Stimulated activated CD4-positive, alpha-beta T cell treated with anti-CD3 and anti-CD28 coated beads, Interleukin-1b, Interleukin-23, amount 100 ng/mL, for 1 hour (primary cell): ENCODE results near the gene PARP14.
"Not testable (repeated sequence)": the region's sequence is repeated elsewhere in the genome, so short reads cannot be mapped to it uniquely, and the experiment has no call there.

ENCODE experiments used
- DNase-seq, 2 donors: peaks; one replicate each; pipeline ENCODE4 v3.0.0-alpha.2; 2020; ENCODE audit warnings: low read depth in 2 of 2

PARP14 gene

GRCh38 chr3:122725106-122725505, 44.5 kb downstream of the PARP14 start:
- DNase-seq = no peak

- DNase-seq = no peak
Observed at GRCh38 chr3:122727294-122727693, 46.7 kb downstream of the PARP14 start.

GRCh38 chr3:122727766-122728165, 47.1 kb downstream of the PARP14 start:
- DNase-seq = no peak

- no peak for DNase-seq
Observed at GRCh38 chr3:122728186-122728585, 47.5 kb downstream of the PARP14 start.

- DNase-seq = no peak
Observed at GRCh38 chr3:122728756-122729514, 48.3 kb downstream of the PARP14 start.

GRCh38 chr3:122730240-122730639, 49.6 kb downstream of the PARP14 start:
- no peak for DNase-seq

- not testable (repeated sequence) for DNase-seq
Observed at GRCh38 chr3:122732682-122733525, 52.3 kb downstream of the PARP14 start.

- DNase-seq = no peak
Observed at GRCh38 chr3:122739172-122739571, 58.5 kb downstream of the PARP14 start.

GRCh38 chr3:122742234-122742633, 61.6 kb downstream of the PARP14 start:
- DNase-seq = no peak

GRCh38 chr3:122743581-122744120, 63.0 kb downstream of the PARP14 start:
- no peak for DNase-seq

GRCh38 chr3:122745369-122746021, 64.9 kb downstream of the PARP14 start:
- no peak for DNase-seq

- DNase-seq = not testable (repeated sequence)
Observed at GRCh38 chr3:122747295-122747694, 66.7 kb downstream of the PARP14 start.

GRCh38 chr3:122748347-122748746, 67.7 kb downstream of the PARP14 start:
- DNase-seq = no peak

GRCh38 chr3:122754929-122755328, 74.3 kb downstream of the PARP14 start:
- no peak for DNase-seq

- DNase-seq = no peak
Observed at GRCh38 chr3:122755491-122755890, 74.9 kb downstream of the PARP14 start.

GRCh38 chr3:122758877-122759560, 78.4 kb downstream of the PARP14 start:
- DNase-seq = no peak

GRCh38 chr3:122760453-122761271, 80.0 kb downstream of the PARP14 start:
- no peak for DNase-seq

- no peak for DNase-seq
Observed at GRCh38 chr3:122766430-122766829, 85.8 kb downstream of the PARP14 start.

GRCh38 chr3:122767540-122768372, 87.1 kb downstream of the PARP14 start:
- DNase-seq = no peak
